Measurements from ENCODE around the gene FARP1.

Gene FARP1

GRCh38 chr13:98308086-98308911 is 165.4 kb downstream of the FARP1 start:
- no peak for DNase-seq (ENCODE audit: low spot score)

GRCh38 chr13:98309569-98310335 is 166.9 kb downstream of the FARP1 start:
- no peak for DNase-seq (ENCODE audit: low spot score)

- DNase-seq (ENCODE audit: low spot score): no peak
These were observed 167.7 kb downstream of the FARP1 start for GRCh38 chr13:98310485-98311199.

- DNase-seq (ENCODE audit: low spot score): no peak
These were observed 168.3 kb downstream of the FARP1 start for GRCh38 chr13:98311200-98311548.

GRCh38 chr13:98312606-98313005 is 169.7 kb downstream of the FARP1 start:
- no peak for DNase-seq (ENCODE audit: low spot score)

GRCh38 chr13:98313023-98313921 is 170.4 kb downstream of the FARP1 start:
- DNase-seq (ENCODE audit: low spot score): no peak

- no peak for DNase-seq (ENCODE audit: low spot score)
These were observed 171.0 kb downstream of the FARP1 start for GRCh38 chr13:98313922-98314292.

- no peak for DNase-seq (ENCODE audit: low spot score)
These were observed 172.6 kb downstream of the FARP1 start for GRCh38 chr13:98315466-98315865.

- no peak for DNase-seq (ENCODE audit: low spot score)
These were observed 173.0 kb downstream of the FARP1 start for GRCh38 chr13:98315902-98316301.

- no peak for DNase-seq (ENCODE audit: low spot score)
These were observed 174.8 kb downstream of the FARP1 start for GRCh38 chr13:98317573-98318171.

- no peak for DNase-seq (ENCODE audit: low spot score)
These were observed 175.5 kb downstream of the FARP1 start for GRCh38 chr13:98318263-98318878.

GRCh38 chr13:98320561-98321105 is 177.7 kb downstream of the FARP1 start:
- no peak for DNase-seq (ENCODE audit: low spot score)

- DNase-seq (ENCODE audit: low spot score): no peak
These were observed 178.5 kb downstream of the FARP1 start for GRCh38 chr13:98321395-98321794.

GRCh38 chr13:98322091-98322718 is 179.3 kb downstream of the FARP1 start:
- no peak for DNase-seq (ENCODE audit: low spot score)

GRCh38 chr13:98324105-98324504 is 181.2 kb downstream of the FARP1 start:
- no peak for DNase-seq (ENCODE audit: low spot score)

- no peak for DNase-seq (ENCODE audit: low spot score)
These were observed 182.8 kb downstream of the FARP1 start for GRCh38 chr13:98325724-98326123.

- no peak for DNase-seq (ENCODE audit: low spot score)
These were observed 183.4 kb downstream of the FARP1 start for GRCh38 chr13:98326291-98326690.

GRCh38 chr13:98327371-98328270 is 184.7 kb downstream of the FARP1 start:
- DNase-seq (ENCODE audit: low spot score): no peak

- DNase-seq (ENCODE audit: low spot score): no peak
These were observed 185.6 kb downstream of the FARP1 start for GRCh38 chr13:98328511-98328910.

All from cerebellar cortex (tissue), 1 donor.